LHCN-M2 (cell line): ENCODE results near the gene WEE1. TPM values are rescaled to one million over a fixed set of nuclear protein-coding genes. Genes with fewer than 3 reads are reported as not detected.

Experiments used
- DNase-seq: peaks from one replicate; pipeline ENCODE4 v3.0.0-alpha.2; 2012; ENCODE audit warnings: low read depth
- total RNA-seq: library from RNA; depleted of rRNA; stranded (reverse); fragments of >200 nt; gene quantifications from 2 replicates; pipeline ENCODE4 v1.2.3, GENCODE V29; 2014

WEE1 gene
- total RNA-seq, 1 experiment from 2014 or later, result 87.8 TPM

DNA sequence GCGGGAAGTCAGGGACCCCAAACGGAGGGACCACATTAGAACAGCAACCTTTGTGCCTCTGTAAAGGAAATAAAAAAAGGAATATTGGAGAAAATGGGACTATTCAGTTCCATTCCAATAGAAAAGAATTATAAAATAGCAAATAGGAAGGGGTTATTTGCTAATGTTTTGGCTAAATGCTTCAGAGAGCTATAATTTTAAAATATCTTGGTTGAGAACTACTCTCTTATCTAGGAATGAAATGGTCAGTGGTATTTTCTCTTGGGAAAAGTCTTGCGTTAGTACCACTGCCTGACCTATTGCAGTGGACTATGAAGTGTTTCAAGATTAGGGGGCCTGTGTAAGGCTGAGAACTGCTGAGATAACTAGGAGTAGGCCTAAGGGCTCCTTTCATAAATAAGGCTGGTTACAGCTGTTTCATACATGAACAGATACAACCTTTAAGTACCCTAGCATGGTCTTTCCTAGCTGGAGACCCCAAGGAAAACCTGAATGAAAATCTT lies 6.9 kb upstream of the WEE1 start:
- no peak for DNase-seq

DNA sequence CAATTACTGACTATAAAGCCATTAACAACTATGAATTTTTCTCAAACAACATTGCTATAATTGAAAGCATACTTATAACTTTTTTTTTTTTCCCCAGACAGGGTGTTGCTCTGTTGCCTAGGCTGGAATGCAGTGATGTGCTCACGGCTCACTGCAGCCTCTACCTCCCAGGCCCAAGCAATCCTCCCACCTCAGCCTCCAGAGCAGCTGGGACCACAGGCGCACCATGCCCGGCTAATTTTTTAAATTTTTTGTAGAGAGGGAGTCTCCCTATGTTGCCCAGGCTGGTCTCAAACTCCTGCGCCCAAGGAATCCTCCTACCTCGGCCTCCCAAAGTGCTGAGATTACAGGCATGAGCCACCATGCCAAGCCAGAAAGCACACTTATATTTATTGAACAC lies 6.1 kb upstream of the WEE1 start:
- DNase-seq, result no peak

DNA sequence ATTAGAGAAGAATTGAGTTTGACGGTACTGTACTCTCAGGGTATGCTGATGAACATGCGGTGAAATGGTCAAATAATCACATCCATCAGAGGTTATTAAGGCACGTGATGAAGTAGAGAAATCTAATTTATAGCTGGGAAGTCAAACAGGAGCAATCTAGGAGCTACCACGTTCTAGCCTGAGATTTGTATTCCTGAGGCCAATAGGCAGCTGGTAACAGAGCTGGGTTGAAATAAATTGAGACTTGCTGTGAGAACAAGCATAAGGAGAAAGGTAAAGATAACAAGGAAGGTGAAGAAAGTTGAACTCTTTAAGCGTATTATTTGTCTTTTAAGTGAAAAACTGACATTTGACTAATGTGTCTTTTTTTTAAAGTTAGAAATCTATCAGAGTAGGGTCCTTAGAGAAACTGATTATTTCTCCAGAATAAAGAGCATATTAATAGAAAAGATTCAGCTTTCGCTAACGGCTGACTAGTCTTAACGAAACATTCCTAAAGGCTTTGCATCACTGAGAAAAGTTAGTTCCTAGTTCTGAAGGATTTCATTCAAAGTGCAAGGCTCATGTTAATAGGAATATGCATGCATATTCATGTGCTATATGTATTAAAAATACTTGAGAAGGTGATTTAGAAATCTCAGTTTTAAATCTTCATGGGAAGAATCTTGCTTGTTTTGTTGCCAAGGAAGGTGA lies 5.2 kb upstream of the WEE1 start:
- DNase-seq, result no peak

DNA sequence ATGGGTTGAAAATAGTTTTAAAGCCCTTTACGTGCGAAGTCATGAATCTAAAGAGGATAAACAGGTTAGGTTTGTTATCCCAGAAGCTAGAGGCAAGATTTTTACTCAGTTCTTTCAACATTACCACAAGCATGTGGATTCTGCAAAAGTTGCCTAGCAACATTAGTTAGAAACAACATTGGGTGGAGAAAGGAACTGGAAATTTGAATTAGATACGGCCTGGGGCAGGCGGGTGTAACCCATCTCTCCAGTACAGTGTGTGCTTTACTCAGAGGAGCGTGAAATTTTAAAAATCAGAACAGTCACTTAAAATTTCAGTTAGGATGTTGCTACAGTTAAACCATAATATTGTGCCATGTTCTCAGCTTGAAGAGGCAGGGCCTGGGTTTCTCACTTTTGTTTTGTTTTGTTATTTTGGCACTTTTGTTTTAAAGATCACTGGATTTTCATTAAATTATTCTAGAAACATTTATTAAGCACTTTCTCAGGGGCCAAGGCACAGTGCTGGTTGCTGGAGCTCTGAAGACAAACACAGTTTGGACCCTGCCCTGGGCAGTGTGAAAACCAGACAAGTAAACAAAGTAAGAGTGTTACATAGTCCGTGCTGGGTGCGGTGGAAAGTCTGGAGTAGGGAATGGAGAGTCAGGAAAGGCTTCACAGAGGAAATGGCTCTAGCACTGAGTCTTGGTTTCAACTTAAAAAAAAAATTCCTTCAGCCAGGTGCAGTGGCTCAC lies 4.4 kb upstream of the WEE1 start:
- peak; percentile 98 for DNase-seq

DNA sequence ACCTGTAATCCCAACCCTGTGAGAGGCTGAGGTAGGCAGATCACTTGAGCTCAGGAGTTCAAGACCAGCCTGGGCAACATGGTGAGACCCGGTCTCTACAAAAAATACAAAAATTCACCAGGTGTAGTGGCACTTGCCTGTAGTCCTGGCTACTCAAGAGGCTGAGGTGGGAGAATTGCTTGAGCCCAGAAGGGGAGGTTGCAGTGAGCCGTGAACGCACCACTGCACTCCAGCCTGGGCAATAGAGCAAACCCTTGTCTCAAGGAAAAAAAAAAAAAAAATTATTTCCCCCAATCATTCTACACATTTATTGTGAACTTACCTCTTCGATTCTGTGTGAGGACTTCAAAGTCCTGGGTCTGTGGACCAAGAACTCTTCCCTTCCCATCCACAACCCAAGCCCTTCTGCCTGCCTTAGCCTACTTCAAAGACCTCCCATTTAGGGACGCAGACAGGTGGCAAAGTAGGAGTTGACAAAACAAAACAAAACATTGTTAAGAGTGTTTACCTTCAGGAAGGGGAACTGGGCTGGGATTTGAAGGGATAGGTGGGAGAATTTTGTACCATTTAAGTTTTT lies 3.8 kb upstream of the WEE1 start:
- no peak for DNase-seq

DNA sequence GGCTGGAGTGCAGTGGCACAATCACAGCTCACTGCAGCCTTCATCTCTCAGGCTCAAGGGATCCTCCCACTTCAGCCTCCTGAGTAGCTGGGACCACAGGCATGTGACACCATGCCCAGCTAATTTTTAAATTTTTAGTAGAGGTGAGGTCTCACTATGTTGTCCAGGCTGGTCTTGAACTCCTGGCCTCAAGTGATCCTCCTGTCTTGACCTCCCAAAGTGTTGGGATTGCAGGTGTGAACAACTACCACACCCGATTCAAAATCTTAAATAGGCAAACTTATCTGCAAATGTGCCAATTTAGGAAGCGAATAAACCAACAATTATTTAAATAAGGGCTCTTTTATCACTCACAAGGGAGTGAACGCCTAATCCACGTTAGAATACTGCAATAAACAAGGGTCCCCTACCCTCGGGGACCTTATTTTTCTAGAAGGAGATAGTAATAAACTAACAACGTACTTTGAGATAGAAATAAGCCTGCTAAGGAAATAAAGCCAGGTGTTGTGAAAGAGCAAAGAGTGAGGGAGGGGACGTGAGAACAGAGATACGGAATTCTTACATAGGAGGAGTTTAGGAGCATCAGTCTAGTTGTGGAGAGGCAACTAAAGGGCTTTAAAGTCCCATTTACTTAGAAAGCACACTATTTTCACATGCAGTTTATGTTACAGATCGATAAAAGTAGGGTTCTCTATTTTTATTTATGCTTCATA lies 3.0 kb upstream of the WEE1 start:
- no peak for DNase-seq

DNA sequence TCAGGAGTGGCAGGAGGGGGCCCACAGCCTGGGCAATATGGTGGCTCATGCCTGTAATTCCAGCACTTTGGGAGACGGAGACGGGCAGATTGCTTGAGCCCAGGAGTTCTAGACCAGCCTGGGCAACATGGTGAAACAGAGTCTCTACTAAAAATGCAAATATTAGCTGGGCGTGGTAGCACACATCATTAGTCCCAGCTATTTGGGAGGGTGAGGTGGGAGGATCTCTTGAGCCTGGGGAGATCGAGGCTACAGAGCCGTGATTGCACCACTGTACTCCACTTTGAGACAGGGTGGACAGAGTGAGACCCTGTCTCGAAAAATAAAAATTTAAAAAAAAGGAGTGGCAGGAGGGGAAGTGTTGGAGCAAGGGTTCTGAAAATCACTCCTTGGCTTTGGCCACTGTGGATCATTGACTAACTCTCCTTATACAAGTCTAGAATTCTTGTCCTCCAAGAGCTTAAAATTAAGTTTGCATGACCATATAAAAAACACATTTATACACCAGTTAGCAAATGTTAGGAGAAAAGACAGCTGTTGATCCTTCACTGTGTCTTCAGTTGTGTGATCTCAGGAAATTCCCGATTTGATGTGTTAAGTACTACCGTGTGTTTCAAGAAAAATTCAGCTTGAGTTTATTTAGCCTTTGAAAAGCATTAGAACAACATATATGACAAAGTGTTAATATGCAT lies 2.3 kb upstream of the WEE1 start:
- peak; percentile 50 for DNase-seq

DNA sequence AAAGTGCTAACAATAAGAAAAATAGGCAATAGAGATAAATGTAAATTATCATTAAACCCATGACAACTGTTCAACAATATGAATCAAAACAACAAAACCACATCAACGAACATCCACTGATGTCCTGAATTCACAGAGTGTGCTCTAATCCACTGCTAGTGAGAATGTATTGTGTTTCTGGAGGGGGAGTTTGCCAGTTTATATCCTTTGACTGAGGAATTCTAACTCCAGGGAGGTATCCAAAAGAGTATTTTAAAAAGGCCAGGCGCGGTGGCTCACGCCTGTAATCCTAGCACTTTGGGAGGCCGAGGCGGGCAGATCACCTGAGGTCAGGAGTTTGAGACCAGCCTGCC lies 1.7 kb upstream of the WEE1 start:
- DNase-seq, result no peak

DNA sequence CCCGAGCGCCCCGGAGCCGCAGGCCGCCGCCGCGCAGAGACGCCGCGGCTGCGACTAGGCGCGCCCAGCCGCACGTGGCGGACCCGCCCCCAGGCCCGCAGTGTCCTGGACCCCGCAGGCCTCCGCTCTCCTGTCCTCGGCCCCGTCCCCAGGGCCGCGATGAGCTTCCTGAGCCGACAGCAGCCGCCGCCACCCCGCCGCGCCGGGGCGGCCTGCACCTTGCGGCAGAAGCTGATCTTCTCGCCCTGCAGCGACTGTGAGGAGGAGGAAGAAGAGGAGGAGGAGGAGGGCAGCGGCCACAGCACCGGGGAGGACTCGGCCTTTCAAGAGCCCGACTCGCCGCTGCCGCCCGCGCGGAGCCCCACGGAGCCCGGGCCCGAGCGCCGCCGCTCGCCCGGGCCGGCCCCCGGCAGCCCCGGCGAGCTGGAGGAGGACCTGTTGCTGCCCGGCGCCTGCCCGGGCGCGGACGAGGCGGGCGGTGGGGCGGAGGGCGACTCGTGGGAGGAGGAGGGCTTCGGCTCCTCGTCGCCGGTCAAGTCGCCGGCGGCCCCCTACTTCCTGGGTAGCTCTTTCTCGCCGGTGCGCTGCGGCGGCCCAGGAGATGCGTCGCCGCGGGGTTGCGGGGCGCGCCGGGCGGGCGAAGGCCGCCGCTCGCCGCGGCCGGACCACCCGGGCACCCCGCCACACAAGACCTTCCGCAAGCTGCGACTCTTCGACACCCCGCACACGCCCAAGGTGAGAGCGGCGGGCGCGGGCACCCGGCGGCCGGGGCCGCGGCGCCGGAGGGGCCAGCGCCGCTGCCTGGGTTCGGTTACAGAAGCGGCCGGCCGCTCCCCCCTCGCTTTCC lies 528 bp downstream of the WEE1 start:
- DNase-seq, result no peak

DNA sequence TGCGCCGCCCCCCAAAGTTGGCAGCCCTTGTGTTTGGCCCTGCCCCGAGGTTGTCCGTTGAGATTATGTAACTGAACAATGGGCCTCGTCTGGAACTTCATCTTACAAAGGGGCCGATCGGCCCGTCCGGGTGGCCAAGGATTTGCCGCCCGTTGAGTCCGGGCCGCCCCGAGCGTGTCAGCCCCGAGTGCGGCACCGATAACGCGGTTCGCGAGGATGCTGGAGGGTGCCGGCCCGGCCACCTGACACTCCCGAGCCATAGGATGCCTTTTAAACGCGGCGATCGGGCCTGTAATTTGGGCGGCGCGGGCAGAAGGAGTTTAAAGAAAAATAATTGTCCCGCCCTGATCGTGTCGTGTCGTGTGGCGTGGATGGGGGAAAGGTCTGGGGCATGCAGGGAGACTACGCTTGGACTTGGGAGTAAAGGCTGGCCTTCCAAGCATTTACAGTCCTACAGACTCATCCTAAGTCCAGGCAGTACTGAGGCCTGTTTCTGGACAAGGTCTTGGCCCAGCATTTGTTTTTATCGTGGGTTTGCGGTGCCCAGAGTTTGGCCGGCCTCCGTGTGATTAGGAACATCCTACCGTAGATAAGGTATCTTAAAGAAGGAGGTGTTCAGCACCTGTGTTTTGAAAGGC lies 1.3 kb downstream of the WEE1 start:
- peak; percentile 44 for DNase-seq

DNA sequence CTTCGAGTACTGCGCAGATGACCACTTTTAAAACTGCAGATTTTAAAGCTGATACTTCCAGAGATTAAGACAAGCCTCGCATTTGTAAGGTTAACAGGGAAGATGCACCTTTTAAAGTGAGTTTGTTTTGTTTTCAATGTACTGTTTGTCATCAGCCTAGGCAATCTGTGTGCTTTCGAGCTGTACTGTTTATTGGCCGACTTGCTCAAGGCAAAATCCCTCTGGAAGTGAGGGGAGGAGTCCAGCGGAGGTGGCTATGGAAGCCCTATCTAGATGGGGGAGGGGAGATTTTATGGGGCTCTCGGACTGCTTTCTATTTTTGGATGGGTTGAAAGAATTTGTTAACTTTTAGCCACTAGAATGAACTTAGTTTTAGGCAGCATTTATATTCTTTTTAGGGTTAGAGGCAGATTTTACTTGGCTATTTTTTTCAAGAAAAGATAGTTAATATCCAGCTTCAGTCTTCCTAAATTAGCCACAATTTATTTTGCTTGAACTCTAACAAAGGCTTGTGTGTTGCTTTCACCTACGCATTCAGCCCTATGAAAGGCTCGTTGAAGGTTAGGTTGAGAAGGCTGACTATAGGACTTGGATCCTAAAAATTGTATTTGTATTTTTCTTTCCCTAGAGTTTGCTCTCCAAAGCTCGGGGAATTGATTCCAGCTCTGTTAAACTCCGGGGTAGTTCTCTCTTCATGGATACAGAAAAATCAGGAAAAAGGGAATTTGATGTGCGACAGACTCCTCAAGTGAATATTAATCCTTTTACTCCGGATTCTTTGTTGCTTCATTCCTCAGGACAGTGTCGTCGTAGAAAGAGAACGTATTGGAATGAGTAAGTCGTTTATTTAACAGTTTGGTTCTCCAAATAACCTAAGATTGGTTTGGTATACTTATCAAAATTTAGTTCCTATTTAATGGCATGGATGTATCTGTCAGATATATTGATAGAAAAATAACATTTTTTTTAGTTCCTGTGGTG lies 2.1 kb downstream of the WEE1 start:
- DNase-seq, result peak; percentile 93

DNA sequence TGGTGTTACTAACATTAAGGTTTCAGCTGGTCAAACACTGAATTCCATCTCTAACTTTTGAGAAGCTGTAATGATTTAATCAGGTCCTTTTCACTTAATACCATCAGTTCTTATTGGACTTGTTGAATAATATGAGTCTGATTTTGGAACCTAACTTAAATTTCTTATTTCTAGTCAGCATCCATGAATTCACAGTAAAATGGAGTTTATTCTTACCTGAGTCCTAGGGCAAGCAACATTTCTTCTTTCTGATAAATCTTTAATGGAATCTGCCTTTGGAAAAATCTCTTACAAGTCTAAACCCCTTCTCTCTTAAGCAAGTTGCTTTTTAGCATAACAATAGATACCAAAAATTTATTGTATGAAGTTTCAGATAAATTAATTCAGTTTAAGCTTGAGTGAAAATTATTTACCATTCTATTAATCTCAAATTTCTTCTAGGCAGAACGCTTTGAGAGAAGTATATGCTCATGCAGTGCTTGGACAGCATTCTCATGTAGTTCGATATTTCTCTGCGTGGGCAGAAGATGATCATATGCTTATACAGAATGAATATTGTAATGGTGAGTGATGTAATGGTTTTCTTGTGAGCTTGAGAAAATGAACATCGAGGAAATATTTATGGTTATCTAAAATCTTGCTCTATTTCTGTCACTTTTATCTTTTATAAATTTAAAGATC lies 3.4 kb downstream of the WEE1 start:
- DNase-seq, result peak; percentile 49

DNA sequence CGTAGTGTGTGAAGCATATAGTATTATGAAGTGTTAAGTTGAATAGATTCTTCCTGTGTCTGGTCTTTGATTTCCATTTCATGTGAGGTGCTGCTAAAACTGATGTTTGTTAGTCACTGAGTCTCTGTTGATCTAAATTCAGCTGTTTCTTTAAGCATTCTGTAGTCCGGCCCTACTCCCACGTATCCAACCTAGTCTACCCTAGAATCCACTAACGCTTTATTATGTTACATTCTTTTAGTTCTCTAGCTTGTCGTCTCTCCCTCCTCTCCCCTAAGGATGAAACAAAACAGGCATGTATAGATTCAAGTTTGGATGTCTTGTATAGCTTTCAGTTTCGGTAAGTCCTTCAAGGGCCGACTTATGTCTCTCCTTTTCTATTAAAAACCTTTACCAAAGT lies 4.1 kb downstream of the WEE1 start:
- DNase-seq, result peak; percentile 54

DNA sequence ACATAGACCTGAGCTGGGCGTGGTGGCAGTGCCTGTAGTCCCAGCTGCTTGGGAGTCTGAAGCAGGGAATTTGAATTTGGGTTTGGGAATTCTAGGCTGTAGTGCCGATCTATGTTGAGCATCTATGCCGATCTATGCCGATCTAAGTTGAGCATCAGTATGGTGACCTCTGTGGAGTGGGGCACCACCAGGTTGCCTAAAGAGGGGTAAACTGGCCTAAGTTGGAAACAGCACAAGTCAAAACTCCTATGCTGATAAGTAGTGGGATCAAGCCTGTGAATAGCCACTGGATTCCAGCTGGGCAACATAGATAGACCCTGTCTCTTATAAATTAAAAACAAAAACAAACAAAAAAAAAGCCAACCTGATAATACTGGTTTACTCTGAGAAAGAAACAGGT lies 7.4 kb downstream of the WEE1 start:
- DNase-seq, result no peak

DNA sequence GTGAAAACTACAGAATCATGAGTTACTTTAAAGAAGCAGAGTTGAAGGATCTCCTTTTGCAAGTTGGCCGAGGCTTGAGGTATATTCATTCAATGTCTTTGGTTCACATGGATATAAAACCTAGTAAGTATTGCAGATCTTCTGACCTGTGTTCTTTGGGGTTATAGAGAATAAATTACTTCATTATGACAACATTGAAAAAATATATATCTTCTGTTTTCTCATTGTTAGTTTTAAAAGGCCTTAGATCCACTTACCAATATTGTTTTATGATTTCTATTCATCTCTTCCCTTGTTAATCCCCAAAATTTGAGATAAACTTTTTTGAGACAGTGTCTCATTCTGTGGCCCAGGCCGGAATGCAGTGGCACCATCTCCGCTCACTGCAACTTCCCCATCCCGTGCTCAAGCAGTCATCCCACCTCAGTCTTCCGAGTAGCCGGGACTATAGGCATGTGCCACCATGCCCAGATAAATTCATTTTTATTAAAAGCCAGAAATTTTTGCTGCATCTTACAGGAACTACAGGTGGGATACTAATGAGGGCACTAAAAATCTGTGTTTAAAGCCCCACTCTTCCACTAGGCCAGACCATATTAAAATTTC lies 8.2 kb downstream of the WEE1 start:
- DNase-seq, result no peak

DNA sequence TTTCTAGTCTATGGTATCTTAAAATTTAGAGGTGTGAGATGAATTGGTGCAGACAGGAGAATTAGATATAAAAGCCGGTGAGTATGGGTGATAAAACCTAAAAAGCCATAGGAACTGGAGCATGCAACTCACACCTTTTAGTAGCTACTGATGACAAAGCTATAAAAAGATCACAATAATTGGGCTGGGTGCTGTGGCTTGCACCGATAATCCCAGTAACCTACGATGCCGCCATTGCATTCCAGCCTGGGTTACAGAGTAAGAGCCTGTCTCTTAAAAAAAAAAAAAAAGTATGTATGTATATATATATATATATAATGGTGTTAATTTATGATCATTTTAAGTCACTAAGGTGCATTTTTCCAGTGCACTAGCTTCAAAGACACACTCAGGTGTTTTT lies 17.2 kb downstream of the WEE1 start:
- DNase-seq, result no peak

DNA sequence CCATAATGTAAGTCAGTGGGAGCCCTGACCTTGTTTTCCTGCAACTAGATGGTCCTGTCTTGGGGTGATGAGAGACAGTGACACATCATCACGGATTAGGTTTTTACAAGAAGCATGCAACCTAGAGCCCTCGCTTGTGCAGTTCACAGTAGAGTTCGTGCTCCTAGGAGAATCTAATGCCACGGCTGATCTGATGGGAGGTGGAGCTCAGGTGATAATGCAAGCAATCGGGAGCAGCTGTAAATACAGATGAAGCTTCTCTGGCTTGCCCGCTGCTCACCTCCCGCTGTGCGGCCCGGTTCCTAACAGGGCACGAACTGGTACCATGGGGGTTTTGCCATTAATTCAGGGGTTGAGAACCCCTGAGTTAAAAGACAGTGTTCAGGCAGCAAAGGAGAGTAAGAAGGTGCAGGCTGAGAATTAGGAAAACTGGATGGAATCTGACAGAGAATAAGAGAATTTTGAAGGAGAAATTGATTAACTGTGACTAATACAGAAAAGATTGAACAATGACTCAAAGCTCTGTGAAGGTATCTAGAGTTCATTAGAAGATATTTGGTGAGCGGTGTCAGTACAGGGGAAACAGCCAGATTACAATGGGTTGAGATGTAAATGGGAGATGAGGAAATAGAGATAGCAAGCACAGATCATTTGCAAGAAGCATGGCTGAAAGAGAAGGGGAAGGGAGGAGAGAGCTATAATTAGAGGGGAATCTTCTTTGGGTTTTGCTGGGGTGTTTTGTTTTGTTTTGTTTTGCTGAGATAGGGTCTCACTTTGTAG lies 21.0 kb downstream of the WEE1 start:
- no peak for DNase-seq
